ENCODE data around the gene TRAF7.
"Not testable (repeated sequence)": the region's sequence is repeated elsewhere in the genome, so short reads cannot be mapped to it uniquely, and the experiment has no call there.

TRAF7 gene

DNA sequence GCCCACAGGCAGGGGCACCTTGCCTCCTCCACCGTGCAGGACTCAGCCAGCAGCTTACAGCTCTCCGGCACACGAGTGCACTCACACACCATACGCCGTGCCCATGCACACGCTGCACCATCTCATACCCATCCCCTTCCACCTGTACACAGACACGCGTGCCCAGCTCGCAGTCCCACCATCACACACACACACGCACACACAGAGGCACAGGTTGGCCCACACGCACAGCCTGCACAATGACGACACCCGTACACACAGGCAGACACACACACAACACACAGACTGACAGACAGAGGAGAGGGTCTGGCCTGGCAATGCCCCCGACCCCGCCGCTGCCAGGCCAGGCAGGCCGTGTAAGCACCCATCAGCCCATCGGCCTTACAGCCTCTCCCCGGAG lies 28.8 kb downstream of the TRAF7 start:
- DNase-seq = no peak

GRCh38 chr16:2184962-2185361 lies 29.4 kb downstream of the TRAF7 start:
- DNase-seq = no peak

DNA sequence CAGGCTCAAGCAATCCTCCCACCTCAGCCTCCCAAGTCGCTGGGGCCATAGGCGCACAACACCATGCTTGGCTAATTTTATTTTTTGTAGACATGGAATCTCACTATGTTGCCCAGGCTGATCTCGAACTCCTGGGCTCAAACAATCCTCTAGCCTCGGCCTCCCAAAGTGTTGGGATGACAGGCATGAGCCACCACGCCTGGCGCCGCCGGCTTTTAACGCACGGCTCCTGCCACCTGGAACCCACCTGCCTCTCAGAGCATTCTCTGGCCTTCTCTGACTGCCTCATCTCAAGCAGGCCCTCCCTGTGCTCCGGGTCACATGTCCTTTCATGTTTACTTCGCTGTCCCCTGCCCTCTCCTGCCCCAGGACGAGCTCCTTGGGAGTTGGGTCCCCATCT lies 30.5 kb downstream of the TRAF7 start:
- no peak for DNase-seq

DNA sequence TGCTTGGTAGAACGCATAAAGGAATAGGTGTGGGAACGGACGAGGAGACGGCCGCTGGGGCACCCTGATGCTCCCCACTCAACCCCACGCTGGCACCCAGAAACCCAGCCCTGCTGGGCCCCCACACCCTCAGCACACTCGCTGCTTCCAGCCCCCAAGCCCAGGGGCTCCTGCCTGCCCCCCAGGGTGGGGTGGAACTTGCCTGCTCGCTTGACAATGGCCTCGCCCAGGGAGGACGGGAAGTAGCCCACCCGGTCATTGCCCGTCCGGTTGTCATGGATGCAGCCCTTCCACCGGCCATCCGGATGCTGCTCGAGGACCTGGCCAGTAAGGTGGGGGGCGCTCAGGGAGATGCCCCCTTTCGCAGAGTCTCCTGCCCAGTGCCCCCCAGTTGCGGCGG lies 30.9 kb downstream of the TRAF7 start:
- no peak for DNase-seq

DNA sequence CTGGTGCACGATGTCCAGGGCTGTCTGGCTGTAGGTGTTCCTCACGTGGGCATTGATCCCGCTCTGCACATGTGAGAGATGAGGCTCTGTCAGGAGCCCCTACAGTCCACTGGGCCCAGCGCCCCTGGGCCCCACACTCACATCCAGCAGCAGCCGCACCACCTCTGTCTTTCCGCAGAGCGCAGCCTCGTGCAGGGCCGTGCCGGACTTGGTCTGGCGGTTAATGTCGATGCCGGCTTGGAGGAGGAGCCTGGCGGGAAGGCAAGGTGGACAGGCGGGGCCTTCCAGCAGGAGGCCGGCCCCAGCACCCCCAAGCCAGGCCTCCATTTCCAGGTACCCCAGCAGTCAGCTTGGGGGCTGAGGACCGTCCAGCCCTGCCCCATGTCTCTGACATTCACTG lies 31.6 kb downstream of the TRAF7 start:
- no peak for DNase-seq

GRCh38 chr16:2188395-2188794 lies 32.8 kb downstream of the TRAF7 start:
- DNase-seq = no peak

DNA sequence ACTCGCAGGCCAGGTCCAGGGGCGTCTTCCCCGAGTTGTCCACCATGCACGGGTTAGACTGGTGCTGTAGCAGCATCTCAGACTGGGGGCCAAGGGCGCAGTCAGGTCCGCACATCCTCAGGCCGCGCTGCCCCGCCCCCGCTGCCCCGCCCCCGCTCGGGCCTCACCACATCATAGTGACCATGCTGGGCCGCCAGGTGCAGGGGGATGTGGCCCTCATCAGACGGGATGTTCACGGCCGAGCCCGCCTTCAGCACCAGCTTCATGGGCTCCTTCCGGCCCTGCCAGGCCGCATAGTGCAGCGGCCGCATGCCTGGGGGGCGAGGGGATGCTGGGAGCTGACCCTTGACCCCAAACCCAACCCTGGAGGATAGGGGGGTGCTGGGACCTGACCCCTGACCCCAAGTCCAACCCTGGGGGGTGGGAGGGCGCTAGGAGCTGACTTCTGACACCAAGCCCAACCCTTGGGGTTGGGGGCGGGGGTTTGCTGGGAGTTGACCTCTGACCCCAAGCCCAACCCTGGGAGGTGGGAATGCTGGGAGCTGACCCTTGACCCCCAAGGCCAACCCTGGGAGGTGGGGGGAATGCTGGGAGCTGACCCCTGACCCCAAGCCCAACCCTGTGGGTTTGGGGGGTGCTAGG lies 33.8 kb downstream of the TRAF7 start:
- no peak for DNase-seq

GRCh38 chr16:2190002-2190658 lies 34.5 kb downstream of the TRAF7 start:
- no peak for DNase-seq

DNA sequence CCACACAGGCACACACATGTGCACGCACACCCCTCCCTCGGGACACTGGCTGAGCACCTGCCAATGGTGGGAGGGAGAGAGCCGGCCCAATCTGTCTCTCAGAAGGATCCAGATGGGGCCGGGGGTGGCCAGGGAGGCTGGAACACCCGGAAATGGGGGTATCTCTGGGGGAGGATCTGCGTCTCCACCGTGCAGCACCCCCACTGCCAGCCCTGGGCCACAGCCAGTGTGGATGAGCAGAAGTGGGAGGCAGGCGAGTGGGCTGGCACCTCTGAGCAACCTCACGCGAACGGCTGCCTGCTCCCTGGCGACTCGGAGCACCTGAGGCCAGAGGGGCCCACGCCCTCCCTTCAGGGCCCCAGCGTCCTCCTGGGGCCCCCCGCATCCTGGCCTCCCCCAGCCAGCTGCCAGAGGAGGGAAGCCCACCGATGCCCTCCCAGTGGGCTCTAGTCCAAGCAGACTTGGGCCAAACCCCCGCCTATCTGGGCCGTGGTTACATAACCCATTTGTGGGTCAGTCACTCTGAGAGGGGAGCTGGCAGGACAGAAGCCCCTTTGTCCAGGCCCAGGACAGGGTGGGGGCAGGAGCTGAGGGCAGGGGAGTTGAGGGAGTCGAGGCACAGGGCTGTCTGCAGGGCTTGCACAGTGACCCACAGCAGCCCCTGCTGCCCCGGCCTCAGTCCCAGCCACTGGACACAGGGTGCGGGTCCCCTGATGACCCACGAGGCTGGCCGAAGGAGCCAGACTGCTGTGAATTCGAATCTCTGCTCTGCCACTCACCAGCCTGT lies 35.3 kb downstream of the TRAF7 start:
- DNase-seq = no peak

- no peak for DNase-seq
Observed at GRCh38 chr16:2191446-2191706, 35.8 kb downstream of the TRAF7 start.

DNA sequence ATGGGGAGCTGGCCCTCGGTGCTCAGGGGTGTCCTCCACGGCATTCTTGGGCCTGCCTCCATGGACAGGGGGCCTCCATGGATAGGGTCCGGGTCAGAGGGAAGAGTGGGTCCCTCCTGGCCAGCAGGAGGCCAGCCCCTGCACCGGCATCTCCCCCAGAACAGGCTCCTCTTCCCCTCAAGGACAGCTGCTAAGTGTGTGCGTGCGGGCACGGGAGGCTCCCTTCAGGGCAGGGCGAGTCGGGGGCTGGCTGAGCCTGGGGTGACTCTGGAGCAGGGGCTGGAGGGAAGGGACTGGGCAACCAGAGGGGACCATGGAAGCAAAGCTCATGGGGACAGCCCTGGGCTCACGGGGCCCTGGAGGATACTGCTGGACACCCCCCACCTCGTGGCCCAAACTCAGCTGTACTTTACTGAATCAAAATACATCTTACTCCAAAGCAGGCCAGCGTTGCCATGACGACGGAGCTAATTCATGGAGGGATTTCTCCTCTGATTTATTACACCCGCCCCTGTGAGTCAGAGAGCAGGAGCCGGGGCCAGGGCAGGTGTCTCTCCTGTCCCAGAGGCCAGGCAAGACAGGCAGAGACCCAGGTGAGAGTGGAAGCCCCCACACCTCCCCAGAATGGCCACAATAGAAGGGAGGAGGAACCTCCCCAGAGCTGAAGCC lies 38.7 kb downstream of the TRAF7 start:
- DNase-seq = no peak

DNA sequence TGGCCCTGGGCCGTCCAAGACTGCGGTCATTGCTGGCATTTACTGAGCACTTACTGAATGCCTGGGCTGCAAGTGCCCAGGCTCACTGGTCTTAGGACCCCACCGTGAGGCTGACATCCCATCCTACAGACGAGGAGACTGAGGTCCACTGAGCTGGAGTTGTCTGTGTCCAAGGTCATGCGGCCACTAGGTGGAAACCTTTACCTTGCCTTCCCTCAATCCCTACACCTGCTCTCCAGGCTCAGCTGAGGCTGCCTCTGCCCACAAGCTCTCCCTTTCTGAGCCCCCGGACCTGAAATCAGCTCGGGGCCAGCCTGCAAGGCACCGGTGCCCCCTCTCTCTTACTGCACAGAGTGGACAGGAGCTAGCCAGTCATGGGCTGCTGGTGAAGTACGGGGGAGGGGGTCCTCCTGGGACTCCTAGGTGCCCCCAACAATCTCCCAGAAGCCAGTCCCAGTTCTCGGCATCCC lies 39.3 kb downstream of the TRAF7 start:
- no peak for DNase-seq

DNA sequence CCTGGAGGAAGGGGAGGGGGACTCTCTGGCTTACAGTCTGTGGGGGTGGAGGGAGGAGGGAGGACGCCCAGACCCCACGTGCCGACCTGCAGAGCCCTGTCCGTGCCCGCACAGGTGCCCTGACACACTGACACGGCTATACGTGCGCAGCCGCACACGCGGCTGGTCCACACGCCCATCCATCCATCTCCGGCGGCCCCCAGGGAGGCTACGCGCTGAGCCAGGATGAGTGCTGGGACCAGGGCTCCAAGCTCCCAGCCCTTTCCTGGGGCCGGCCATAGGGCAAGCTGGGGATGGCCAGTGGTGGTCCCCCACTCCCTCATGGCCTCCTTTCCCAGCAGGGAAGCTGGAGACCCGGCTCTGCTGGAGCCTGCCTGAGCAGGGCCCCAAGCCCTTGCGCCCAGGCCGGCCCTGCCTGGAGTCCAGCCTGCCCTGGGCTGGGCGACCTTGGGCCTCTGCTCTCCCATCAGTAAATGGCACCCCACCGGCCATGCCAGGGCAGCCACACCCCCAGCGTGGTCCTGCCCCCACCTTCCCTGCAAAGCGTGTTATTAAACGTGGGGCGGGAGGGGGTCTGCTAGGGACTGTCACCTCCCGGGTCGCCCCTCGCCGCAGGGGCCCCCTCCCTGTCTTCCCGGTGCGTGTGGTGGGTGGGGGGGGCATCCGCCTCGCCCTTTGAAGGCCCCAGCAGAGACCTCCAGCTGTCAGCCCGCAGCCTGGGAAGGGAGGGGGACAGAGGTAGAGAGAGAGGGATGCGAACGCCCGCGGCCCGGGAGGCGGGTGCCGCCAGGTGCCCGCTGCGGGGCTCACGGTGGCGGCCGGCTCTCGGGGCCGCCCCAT lies 40.0 kb downstream of the TRAF7 start:
- DNase-seq = no peak

DNA sequence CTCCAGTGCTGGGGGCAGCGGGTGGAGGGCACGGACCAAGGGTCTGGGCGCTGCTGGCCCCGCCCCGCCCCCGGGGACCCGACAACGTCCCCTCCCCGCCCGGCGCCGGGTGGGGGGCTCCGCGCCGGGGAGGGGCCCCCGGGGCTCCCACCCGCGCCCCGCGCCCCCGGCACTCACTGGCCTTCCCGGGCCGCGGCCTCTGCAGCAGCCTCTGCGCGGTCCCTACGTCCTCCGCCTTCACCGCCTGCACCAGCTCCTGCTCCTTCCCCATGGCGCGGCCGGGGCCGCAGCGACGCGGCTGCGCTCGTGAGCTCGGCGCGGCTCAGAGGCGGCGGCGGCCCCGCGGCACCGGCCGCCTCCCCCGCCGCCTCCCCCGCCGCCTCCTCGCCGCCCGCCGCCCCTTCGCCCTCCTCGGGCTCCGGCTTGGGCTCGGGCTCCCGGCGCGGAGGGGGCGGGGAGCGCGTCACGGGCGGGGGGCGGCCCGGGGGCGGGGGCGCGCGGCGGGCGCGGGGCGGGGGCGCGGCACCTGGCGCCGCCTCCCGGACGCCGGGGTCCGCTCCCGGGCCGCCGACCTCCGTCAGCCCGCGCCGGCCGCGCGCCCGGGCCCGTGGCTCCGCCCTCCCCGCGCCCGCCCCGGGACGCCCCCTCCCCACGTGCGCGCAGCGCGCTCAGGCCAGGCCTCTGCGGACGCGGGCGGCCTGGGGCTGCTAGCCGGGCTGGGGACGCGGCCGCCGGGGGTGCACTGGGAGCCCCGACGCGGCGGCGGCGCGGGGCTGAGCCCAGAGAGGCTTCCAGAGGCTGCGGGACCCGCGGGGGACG lies 40.8 kb downstream of the TRAF7 start, which contains the start of gene CASKIN1:
Gene CASKIN1 (minus strand): TSS at position 444 of the 819 bp plus-strand sequence. CDS start 173 bp downstream, at position 271.
- DNase-seq = no peak

GRCh38 chr16:2196981-2197511 lies 41.5 kb downstream of the TRAF7 start:
- DNase-seq = no peak

- DNase-seq = no peak
Observed at GRCh38 chr16:2197765-2198164, 42.2 kb downstream of the TRAF7 start.

GRCh38 chr16:2198283-2198682 lies 42.7 kb downstream of the TRAF7 start:
- DNase-seq = no peak

- DNase-seq = no peak
Observed at GRCh38 chr16:2199095-2199494, 43.5 kb downstream of the TRAF7 start.

- DNase-seq = no peak
Observed at GRCh38 chr16:2199621-2200139, 44.1 kb downstream of the TRAF7 start.

DNA sequence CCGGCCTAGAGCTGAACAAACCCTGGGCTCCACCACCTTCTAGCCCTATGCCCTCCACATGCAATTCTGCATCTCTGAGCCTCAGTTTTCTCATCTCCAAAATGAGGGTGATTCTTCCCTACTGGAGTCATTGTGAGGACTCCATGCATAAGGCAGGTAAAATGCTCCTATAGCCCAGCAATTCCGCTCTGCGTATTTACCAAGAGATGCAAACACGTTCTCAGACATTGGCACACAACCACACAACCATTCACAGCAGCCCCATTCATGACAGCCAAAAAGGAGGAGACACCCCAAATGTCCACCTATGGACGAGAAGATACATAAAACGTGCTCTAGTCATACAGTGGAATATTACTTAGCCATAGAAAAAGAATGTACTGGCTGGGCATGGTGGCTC lies 44.7 kb downstream of the TRAF7 start:
- DNase-seq = no peak

DNA sequence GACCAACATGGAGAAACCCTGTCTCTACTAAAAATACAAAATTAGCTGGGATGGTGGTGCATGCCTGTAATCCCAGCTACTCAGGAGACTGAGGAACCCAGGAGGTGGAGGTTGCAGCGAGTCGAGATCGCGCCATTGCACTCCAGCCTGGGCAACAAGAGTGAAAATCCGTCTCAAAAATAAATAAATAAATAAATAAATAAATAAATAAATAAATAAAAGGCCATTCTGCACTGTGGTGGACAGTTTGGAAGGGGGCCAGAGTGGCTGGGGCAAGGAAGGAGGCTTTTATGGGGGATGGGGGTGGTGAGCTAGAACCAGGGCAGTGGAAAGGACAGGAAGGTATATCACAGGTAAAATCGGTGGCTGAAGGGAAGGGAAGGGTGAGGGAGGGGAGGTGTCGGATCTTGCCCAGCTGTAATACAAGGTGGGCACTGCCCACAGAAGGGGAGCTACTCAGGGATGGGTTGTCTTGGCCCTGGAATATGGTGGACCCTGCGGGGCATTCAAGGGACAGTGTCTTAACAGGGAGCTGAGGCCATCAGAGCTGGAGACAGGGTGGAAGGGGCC lies 47.6 kb downstream of the TRAF7 start:
- DNase-seq = not testable (repeated sequence)

All from GOT3 (cell line).